Fibroblast of skin of abdomen (primary cell): ENCODE results near the gene GAS2L1.

Experiments
- DNase-seq: peaks from one replicate; pipeline ENCODE4 v3.0.0-alpha.2; 2013

Gene GAS2L1

DNA sequence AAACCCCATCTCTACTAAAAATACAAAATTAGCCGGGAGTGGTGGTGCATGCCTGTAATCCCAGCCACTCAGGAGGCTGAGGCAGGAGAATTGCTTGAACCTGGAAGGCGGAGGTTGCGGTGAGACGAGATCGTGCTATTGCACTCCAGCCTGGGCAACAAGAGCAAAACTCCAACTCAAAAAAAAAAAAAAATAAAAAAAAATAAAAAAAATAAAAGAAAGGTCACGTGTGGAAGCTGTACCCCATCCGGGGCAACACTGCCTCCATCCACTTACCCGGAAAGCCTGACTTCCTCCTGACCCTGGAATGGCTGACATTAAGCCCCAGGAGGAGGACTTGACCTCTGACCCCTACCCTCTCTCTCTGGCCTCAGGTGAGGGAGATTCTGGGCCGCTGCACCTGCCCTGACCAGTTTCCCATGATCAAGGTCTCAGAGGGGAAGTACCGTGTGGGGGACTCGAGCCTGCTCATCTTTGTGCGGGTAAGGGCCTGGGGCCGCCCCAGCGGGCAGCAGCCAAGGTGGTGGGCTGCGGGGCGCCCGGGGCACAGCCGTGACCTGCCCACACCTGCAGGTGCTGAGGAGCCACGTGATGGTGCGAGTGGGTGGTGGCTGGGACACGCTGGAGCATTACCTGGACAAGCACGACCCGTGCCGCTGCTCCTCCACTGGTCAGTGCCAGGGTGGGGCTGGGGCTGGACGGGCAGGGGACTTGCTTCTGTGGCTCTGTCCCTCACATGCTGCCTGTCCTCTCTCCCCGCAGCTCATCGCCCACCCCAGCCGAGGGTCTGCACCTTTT, 3.8 kb downstream of the GAS2L1 start:
- DNase-seq: no peak

DNA sequence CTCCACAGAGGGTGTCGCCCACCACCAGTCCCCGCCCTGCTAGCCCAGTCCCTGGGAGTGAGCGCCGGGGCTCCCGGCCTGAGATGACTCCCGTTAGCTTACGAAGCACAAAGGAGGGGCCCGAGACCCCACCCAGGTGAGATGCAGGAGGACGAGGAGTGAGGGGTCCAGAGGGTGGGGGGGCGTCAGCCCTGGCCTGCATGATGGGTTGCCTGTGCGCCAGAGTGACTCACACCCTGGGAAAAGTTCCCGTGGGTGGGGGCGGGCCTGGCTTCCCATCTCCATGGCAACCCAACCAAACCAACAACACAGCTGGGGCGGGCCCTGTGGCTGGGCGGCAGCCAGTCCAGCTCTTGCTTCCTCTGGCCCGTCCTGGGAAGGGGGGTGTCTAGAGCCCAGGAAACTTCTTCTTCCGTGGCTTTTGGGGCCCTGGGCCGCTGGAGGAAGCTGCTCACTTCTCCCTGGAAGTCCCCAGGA, 4.5 kb downstream of the GAS2L1 start:
- DNase-seq: peak; percentile 96

DNA sequence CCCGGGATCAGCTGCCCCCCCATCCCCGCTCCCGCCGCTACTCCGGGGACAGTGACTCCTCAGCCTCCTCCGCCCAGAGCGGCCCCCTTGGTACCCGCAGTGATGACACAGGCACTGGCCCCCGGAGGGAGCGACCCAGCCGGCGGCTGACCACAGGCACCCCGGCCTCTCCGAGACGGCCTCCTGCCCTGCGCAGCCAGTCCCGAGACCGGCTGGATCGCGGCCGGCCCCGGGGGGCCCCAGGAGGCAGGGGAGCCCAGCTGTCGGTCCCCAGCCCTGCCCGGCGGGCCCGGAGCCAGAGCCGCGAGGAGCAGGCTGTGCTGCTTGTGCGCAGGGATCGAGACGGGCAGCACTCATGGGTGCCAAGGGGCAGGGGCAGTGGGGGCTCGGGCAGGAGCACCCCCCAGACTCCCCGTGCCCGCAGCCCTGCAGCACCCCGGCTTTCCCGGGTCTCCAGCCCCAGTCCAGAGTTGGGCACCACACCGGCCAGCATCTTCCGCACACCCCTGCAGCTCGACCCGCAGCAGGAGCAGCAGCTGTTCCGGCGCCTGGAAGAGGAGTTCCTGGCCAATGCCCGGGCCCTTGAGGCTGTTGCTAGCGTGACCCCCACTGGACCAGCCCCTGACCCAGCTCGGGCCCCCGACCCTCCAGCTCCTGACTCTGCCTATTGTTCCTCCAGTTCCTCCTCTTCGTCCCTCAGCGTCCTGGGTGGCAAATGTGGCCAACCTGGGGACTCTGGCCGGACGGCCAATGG, 5.2 kb downstream of the GAS2L1 start:
- DNase-seq: no peak

DNA sequence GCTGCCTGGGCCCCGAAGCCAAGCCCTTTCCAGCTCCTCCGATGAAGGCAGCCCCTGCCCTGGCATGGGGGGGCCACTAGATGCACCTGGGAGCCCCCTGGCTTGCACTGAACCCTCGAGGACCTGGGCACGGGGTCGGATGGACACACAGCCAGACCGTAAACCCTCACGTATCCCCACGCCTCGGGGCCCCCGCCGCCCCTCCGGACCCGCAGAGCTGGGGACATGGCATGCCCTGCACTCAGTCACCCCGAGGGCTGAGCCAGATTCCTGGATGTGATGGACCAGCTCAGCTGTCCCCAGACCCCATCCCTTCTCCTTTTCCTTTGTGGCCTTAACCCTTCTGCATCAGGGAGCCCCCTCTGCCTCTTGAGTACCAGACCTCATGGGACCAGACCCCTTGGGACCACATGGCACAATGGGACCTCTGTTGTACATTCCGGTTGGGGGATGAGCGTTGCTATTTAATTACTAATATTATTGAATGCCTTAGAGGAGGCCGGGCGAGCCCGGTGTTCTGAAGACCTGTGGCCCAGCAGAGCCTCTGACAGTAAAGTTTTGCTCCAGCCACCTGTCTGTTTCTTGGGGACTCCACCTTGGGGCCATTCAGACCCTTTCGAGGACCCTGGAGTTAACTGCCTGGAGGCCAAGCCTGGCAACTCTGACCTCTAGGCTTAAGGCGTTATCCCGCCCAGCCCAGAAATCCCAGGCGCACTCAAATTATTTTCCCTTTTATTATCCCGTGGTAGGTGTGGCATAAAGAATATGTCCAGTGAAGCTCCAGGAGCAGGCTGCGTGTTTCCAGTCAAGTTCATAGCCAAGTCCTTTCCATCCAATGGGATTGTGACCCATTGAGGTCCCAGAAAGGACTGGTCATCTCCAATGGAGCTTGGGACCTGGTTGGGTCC, 6.0 kb downstream of the GAS2L1 start:
- no peak for DNase-seq

DNA sequence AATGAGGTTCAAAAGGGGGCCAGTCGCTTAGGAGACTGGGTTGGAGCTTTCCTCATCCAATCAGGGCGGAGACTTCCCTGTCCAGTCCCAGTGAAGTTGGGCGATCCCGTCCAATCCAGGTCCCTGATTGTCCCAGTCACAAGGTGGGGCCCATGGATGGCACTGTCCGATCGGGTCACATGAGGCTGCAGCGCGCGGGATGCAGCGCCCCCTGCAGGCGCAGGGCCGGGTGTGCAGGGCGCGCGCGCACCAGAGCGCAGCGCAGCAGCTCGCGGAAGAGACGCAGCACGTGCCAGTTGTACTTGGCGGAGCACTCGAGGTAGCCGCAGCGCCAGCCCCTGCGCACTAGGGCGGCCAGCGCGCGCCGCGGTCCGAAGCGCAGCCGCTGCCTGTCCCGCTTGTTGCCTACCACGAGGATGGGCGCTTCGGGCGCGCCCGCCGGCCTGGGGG, 6.7 kb downstream of the GAS2L1 start:
- peak; percentile 27 for DNase-seq

DNA sequence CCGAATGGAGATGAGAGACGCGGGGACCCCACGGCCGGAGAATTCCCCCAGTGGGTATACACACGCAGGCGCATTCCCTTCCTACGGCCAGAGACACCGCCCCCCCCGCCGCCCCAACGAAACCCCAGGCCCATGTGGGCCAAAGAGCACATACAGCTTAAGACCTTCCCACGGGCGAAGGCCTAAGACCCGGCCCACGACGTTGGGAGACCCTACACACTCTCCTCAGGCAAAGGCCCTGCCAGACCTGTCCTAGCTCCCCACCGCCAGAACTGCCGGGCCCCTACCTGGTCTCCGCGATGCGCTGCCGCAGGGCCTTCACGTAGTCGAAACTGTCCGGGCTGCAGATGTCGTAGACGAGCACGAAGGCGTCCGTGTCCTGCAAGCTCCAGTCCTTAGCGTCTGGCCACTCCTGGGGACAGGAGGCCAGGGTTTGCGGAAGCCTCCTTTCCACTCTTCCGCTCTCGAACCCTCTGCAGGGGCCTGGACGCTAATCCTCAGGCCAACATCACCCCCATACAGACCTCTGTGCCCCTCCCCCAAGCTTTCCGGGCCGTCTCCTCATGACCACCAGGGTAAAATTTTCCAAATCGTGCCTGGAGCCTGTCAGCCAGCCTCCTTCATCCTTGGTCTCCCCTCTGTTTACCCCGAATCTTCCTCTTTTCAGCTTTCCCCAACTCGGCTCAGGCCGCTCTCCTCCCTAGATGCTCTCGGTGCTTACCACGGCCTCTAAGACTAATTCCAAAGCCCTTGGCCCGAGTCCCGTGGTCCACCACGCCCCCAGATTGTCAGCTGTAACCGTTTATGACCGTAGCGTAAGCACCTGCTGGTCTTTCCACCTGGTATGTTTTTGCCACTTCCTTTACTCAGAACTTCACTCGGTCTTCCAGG, 7.4 kb downstream of the GAS2L1 start:
- DNase-seq: no peak

DNA sequence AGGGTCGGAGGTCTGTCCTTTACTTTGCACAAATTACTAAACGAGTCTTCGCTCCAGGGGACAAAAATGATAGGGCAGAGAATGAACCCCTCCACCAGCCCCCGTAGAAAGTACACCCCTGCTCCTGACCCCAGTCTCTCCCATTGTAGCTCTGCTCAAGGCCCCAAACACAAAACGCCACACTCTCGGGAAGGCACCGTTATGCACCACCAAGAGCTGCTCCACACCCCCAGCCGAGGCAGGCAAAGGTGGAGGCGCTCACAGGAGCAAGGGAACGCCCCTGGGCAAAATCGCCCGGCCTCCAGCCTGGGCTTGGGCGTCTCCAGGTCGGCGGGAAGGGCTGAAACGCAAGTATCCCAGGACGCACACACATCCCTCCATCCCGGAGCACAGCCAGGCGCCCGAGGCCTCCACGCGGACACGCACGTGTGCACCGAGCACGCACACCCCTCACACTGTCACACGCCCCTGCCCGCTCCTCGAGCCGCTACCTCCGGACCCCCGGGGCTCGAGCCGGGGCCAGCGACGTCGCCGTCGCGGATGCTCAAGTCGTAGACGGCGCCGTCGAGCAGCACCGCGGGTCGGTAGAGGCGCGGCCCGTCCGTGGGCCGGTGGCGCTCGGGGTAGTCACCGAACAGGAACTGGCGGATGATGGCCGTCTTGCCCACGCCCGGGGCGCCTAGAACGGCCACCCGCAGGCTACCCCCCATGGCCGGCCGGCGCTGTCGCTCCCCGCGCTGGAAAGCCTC, 8.3 kb downstream of the GAS2L1 start:
- DNase-seq: no peak

DNA sequence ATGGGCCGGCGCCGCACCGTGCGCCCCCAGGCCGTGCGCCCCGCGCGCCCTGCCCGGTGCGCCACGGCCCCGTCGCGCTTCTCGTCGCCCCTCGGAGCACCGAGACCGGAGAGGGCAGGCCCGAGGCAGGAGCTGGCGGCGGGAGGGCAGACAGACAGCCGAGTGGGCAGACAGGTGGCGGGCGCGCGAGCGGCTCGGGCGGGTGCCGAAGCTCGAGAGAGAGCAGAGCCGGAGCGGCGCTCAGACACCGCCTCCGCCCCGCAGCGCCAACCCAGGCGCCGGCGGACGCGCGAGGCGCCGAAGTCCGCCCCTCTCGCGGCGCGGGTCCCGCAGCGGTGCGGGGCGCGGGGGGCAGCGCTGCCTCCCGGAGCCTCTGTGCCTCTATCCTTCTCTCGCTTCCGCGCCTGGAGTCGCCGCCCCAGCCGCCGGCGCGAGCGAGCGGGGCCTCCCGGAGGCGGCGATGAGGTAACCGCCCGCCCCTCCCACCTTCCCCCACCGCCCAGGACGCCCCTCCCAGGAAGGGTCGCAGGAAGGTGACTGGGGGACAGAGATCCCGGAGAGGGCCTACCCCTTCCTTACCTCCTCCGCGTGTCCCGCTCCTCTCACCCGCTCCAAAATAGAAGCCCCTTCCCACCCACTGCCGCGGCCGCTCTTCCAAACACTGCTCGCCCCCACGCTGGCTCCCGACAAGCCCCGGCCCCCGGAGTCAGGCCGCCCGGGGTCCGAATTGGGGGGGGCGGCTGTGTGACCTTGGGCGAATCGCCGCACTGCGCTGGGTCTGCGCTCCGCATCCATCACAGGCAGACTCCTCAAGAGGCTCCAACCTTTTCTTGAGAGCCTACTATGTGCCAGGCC, 9.1 kb downstream of the GAS2L1 start, which contains the start of gene RASL10A:
RASL10A (minus strand) TSS at position 412 of the 855 bp plus-strand sequence. CDS start 451 bp downstream, outside the sequence.
- no peak for DNase-seq

DNA sequence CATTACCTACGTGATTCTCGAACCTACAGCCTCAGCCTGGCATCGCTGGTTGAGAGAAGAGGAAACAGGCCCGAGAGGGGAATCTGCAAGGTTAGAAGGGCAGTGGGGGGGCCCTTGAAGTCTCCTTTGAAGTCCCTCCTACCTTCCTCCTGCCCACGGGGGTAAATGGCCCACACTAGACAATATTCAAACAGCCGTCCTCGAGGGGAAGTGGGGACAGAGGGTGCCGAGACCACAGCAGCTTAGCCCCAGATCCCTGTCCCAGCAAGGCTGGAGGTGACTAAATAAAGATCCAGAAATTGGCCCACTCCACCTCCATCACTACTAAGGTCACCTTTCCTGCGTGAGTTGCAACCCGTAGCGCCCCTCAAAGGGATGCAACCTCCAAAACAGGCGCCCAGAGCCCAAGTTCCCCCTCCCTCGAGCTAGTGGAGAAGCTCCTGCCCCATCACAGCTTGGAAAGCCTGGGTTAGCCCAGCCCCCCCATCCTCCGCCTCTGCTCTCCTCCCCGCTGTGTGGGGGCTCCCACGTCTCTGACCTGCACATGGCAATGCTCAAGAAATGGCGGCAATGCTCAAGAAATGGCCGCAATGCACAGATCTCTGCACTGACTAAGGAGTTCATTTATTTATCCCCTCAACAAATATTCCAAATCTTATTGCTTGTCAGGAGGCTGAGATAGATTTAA, 9.8 kb downstream of the GAS2L1 start:
- DNase-seq: no peak

DNA sequence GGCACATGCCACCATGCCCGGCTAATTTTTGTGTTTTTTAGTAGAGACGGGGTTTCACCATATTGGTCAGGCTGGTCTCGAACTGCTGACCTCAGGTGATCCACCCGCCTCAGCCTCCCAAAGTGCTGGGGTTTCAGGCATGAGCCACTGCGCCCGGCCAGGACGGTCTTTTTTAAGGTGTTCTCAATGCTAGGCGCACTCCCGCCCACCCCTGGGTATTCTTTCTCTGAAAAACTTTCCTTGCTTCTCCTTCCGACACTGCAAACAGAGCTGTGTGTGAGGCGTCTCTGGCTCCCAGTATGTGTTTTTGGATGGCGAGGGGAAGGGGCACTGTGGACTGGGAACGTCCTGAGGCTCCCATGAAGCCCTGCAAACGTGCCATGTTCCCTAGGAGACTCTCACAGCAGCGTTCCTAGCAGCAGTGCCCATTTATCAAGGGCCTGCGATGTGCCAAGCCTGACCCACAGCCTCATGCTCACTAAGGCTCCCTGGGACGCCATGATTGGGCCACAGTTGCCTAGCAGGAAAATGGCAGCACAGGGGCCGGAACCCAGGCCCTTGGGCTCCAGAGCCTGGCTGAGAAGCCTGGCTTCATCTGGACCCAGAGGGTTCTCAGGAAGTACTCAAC, 11.5 kb downstream of the GAS2L1 start:
- no peak for DNase-seq

DNA sequence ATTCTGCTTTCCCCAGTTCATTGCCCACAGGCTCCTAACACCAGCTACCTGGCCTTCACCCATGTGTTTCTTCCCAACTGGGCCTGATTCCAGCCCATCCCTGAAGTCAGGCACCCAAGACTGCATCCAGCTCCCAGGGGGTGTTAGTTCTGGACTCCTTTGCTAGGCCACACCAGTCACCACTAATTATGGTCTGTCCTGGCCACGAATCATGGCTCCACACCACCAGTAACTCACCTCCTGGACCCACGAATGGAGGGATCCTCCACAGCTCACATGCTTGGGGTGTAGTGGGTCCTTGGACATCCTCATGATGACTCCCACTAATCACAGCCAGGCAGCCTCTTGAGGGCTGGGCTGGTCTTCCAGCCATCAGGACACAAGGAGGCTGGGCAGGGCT, 12.6 kb downstream of the GAS2L1 start:
- no peak for DNase-seq

DNA sequence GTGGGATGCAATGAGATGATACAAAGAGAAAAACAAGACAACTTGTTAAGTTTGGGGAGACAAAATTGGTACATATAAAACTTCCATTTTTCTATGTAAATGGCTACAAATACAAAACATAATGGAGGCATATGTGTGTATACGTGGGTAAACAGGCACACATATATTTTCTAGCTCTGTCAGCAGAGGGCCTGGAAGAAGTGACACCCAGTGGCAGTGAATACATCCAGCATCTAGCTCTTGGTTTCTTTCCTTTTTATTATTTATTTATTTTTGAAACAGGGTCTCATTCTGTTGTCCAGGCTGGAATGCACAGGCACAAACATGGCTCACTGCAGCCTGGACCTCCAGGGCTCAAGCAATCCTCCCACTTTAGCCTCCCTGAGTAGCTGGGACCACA, 14.1 kb downstream of the GAS2L1 start:
- DNase-seq: no peak

DNA sequence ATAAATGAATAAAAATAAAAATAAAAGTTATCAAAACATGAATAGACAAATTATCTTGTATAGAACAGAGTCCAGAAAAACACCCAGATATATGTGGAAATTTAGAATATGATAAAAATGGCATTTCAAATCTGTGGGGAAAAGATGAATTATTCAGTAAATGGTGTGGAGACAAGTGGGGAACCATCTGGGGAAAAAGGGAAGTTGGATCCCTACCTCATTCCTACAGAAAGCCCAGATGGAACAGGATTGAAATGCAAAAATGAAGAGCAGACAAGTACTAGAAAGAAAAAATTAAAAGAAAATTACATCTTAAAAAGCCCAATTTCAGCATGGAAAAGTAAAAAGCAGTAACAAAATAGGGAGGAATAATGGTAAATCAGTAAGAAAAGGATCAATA, 17.2 kb downstream of the GAS2L1 start:
- DNase-seq: no peak

DNA sequence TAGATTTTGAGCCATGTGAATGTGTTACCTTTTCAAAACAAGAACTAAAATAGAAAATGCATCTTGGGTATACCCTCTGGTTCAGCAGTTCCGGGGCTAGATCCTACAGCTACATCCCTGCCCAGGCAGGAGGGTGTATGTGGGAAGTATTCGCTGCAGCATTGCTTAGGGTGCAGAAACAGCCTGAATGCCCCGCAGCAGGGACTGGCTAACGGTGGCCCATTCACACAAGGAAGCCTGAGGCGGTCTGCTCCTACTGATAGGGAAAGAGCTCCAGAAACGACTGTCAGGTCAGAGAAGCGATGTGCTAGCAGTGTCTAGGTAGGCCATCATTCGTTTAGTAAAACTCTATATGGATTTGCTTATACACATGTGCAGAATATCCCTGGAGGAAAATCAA, 18.9 kb downstream of the GAS2L1 start:
- DNase-seq: no peak

DNA sequence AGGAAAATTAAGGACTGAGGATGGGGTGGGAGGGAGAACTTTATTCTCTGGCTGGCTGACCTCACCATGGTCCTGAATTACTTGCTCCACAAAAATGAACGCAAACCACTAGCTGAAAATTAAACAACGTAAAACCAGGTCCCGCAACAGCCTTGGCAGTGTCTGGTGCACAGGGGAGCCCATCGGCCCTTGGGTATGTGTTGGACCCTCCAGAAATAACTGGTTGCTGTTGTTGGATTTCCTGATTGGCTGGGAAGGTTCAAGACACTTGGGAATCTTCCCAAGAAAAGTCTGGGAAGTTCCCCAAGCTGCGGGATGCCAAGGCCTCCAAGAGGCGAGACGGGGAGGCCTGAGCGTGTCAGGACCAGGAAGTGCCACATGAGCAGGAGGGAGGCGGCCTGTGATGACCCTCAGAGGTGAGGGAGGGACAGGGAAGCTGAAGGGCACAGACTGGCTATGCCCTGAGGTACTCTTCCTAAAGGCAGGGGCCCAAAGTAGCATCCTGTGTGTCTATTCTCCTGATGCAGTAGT, 19.4 kb downstream of the GAS2L1 start:
- no peak for DNase-seq

DNA sequence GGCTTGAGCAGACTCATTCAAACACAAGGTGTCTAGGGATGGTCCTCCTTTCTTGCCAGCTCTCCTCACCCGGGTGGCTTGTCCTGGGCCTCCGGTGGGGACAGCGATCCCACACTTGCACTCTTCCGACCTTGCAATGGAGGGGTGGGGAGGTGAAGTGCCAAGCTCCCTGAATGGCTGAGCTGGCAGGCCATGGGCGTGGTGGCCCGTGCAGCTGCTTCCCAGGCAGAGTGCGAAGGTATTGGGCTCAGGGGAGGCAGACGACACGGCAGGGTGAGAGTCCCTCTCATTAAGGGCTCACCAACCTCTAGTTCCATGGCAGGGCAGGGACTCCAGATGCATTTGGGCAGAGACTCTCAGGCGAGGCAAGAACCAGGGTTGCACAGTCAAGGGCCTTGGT, 20.0 kb downstream of the GAS2L1 start:
- no peak for DNase-seq

DNA sequence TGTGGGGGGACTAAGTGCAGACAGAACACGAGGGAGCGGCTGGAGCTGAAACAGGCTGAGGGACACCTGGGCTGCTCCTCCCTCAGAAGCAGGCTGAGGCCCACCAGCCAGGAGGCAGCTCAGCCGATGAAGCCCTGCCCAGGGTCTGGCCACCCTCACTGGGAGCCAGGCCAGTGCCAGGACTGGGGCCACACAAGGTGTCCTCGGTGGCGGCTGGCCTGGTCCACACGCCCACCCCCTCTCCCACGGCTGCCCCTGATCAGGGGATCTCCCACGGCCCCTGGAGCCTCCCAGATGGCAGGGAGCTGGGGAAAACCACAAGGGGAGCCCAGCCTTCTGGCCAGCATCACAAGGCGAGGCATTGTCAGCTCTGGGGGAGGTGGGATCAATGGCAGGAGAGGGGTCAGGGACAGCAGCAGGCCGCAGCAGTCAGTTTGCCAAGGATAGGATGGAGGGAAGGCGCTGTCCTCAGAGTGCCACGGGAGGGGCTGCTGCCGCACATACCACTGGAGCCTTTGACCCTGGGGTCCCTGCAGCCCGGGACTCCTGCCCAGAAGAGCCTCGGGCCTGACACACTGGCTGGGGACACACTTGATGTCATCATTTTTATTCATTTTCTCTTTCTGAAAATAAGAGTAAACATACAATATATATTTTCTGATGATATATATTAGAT, 20.8 kb downstream of the GAS2L1 start:
- no peak for DNase-seq

DNA sequence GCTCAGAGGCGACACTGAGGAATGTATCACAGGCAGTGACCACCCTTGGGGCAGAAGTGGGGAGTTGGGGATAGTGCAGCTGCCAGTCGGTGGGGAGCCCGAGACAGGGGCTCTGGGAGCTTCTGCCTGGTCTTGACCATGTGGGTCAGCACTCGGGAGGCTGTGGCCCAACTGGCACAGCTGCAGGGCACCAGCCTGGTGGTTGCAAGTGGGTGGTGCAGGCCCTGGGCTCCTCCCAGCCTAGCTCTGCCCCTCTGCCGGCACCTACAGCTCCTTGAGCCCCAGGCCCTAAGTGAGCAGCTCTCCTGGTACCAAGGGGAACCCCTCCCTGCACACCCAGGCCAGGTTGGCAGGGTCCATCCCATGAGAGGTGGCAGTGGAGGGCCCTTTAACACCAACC, 21.6 kb downstream of the GAS2L1 start:
- DNase-seq: no peak
